Ishikawa (cell line): ENCODE data around the gene APBA3.

Experiments
- CEBPB ChIP-seq: IDR thresholded peaks from 2 replicates; pipeline ENCODE4 v1.6.1; 2012
- EGR1 ChIP-seq: IDR thresholded peaks from 2 replicates; pipeline ENCODE4 v1.6.1; 2012
- EP300 ChIP-seq: IDR thresholded peaks from 2 replicates; pipeline ENCODE4 v1.6.1; 2012; ENCODE audit warnings: borderline replicate concordance
- MAX ChIP-seq: IDR thresholded peaks from 2 replicates; pipeline ENCODE4 v1.6.1; 2012
- RAD21 ChIP-seq: IDR thresholded peaks from 2 replicates; pipeline ENCODE4 v1.6.1; 2012; ENCODE audit warnings: low read depth
- REST ChIP-seq: IDR thresholded peaks from 2 replicates; pipeline ENCODE4 v1.6.1; 2012; ENCODE audit warnings: low read depth, mild to moderate bottlenecking
- TAF1 ChIP-seq: IDR thresholded peaks from 2 replicates; pipeline ENCODE4 v1.6.1; 2012; ENCODE audit warnings: low read depth, mild to moderate bottlenecking
- TEAD4 ChIP-seq: IDR thresholded peaks from 2 replicates; pipeline ENCODE4 v1.6.1; 2012
- USF1 ChIP-seq: IDR thresholded peaks from 2 replicates; pipeline ENCODE4 v1.6.1; 2012
- YY1 ChIP-seq: IDR thresholded peaks from 2 replicates; pipeline ENCODE4 v1.6.1; 2012; ENCODE audit warnings: low read depth

- TF ChIP-seq EP300 (no peak), RAD21 (no peak), YY1 (no peak), EGR1 (no peak), MAX (no peak), TEAD4 (no peak), REST (no peak), USF1 (no peak), CEBPB (no peak), TAF1 (no peak)
These were observed 39.5 kb upstream of the APBA3 start for GRCh38 chr19:3800996-3801395.
